Measurements from ENCODE around the gene RAB11FIP3. TPM values are rescaled to one million over a fixed set of nuclear protein-coding genes. Genes with fewer than 3 reads are reported as not detected.

Gene RAB11FIP3
- total RNA-seq, 2 experiments from 2014 or later: 18.7 to 20.4 TPM

DNA sequence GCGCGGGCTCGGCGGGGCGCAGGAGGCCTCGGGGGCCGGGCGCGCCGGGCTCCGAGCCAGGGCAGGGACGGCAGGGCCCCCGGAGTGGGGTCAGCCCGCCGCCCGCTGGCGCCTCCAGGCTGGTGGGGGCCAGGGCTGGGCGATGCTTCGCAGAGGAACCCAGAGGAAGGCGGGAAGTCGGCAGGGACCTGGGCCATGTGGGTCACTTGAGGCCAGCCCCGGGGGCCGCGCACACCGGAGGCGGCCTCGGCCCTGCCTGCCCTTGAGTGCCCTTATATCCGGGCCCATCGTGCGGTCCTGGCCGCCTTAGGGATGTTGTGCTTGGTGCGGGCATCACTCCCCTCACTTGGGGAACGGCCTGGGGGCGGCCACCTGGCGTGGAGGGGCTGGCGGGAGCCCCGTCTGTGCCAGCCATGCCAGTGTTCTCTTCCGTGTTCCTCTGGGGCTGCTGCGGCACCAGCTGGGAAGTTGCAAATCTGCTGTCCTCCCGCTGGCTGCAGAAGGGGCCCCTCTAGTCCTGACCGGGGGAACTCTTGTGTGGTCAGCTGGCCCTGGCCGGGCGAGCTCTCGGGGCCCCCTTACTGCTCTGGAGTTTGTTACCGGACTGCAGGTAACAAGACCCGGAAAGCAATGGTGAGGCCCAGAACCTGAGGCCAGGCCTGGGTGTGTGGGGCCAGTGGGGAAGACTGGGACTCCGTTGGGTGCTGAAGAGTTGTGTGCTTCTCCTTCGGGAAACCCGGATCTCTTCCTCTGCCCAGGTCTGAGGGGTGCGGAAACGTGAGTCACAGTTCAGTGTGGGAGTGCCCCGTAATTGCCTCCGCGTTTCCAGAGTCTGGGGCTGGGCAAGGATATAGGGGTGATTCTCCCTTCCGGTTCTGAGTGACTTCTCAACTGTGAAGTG is 102.9 kb downstream of the RAB11FIP3 start:
- DNase-seq (peak; percentile 50), ATAC-seq (no peak)
- H3K4me3 Mint-ChIP-seq: peak overlapping the region; percentile 84
- intact Hi-C loops (cut with micrococcal nuclease): loop anchor here (5.0 kb wide), 1 partner anchor 131 kb away; the partner anchor contains the start of gene NME4
- TF ChIP-seq, protein P1, sequence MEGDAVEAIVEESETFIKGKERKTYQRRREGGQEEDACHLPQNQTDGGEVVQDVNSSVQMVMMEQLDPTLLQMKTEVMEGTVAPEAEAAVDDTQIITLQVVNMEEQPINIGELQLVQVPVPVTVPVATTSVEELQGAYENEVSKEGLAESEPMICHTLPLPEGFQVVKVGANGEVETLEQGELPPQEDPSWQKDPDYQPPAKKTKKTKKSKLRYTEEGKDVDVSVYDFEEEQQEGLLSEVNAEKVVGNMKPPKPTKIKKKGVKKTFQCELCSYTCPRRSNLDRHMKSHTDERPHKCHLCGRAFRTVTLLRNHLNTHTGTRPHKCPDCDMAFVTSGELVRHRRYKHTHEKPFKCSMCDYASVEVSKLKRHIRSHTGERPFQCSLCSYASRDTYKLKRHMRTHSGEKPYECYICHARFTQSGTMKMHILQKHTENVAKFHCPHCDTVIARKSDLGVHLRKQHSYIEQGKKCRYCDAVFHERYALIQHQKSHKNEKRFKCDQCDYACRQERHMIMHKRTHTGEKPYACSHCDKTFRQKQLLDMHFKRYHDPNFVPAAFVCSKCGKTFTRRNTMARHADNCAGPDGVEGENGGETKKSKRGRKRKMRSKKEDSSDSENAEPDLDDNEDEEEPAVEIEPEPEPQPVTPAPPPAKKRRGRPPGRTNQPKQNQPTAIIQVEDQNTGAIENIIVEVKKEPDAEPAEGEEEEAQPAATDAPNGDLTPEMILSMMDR (IDR thresholded peaks at IDR 0.05): no peak
- H3K27me3 Mint-ChIP-seq: no peaks in the 10 kb centered on the region
- CTCF ChIA-PET: interaction anchor here (1.0 to 2.4 kb wide), 2 partner anchors 19 to 108 kb away, joined by 3 to 5 read pairs; partner anchors contain the start of gene METTL26
- peaks cover 16% of the 10 kb centered on the region for H3K36me3 Mint-ChIP-seq (ENCODE audit: low read depth)
- peaks cover 32% of the 10 kb centered on the region for H3K4me1 Mint-ChIP-seq (ENCODE audit: low read depth)
- H3K9me3 Mint-ChIP-seq: no peaks in the 10 kb centered on the region
- H3K27ac Mint-ChIP-seq: peak overlapping the region; percentile 88
- POLR2A ChIA-PET: interaction anchor here (0.9 to 1.8 kb wide), 6 partner anchors 11 to 293 kb away, joined by 3 to 8 read pairs (median 4); partner anchors contain the start of genes FAM234A and METTL26

DNA sequence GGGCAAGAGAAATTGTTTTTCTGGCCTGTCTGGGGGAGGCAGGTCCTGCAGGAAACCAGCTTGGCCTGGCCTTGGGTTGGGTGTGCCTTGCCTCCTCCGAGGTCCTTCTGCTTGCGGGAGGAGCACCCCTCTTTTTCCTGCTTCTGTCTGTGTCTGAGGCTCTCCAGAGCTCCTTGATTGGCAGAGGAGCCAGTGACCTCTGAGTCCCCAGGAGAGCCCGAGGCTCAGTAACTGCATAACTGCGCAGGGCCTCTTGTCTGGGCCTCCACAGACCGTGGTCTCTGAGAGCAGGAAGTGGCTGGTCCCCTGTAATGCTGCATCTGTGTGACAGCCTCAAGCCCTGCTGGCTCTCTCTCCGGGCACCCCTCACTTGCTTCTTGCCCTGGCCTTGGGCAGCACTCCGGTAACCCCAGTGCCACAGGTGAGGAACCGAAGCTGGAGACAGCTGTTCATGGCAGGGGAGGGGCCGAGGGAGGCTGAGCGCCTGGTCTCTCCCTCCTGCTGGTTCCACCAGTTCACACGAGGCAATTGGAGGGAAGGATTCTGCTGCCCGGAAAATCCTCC is 103.6 kb downstream of the RAB11FIP3 start:
- Mint-ChIP-seq H3K36me3 (ENCODE audit: low read depth) (peaks cover 16% of the 10 kb centered on the region), H3K27ac (peak overlapping the region; percentile 88), H3K4me1 (ENCODE audit: low read depth) (peaks cover 30% of the 10 kb centered on the region), H3K4me3 (peak overlapping the region; percentile 84), H3K27me3 (no peaks in the 10 kb centered on the region), H3K9me3 (no peaks in the 10 kb centered on the region)
- ChIA-PET POLR2A (interaction anchor here (0.9 to 1.8 kb wide), 5 partner anchors 10 to 107 kb away, joined by 3 to 8 read pairs (median 4); partner anchors contain the start of gene METTL26), CTCF (interaction anchor here (2.4 kb wide), 1 partner anchor 18 kb away, joined by 5 read pairs; no protein-coding TSS in a partner anchor)
- intact Hi-C loops (cut with micrococcal nuclease): loop anchor here (5.0 kb wide), 1 partner anchor 132 kb away; the partner anchor contains the start of gene NME4
- TF ChIP-seq, protein P1 (IDR thresholded peaks at IDR 0.05): no peak
- no peak for ATAC-seq
- peak; percentile 53 for DNase-seq

DNA sequence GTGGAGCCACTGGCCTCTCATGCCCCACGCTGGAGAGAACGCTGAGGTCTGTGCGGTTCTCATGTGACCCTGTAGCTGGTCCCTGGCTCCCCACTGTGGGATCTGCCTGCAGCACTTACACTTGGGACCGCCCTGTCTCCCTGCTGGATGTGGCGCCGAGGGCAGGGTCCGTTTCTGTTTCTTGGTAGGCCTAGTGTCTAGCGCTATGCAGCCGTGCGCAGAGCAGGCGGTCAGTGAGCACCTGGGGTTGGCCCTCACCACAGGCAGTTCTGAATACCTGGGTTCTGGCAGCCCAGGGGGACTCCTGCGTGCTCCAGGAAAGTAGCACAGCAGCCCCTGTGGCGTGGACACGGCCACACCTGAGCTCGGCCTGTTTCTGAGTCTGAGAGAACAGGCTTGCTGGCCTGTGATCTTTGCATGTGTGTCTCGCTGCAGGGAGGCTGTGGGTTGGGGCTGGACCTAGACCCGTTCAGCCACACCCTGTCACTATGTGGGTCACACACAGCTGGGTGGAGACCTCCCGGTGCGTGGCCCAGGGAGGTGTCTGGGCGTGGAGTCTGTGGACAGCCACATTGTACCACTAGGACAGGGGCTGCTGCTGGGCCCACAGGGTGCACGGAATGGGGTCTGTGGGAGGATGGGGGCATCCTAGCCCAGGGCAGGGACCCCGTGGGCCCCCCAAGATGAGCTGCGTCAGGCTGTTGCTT is 104.8 kb downstream of the RAB11FIP3 start:
- ChIA-PET POLR2A (interaction anchor here (1.1 to 1.7 kb wide), 2 partner anchors 10 to 13 kb away, joined by 3 to 7 read pairs; no protein-coding TSS in a partner anchor), CTCF (no interaction called here)
- Mint-ChIP-seq H3K27me3 (no peaks in the 10 kb centered on the region), H3K4me1 (ENCODE audit: low read depth) (peaks cover 20% of the 10 kb centered on the region), H3K27ac (no peak overlapping the region), H3K4me3 (peak overlapping the region; percentile 84), H3K9me3 (no peaks in the 10 kb centered on the region), H3K36me3 (ENCODE audit: low read depth) (peaks cover 11% of the 10 kb centered on the region)
- DNase-seq (no peak), ATAC-seq (no peak)
- TF ChIP-seq, protein P1 (IDR thresholded peaks at IDR 0.05): no peak
- intact Hi-C loops (cut with micrococcal nuclease): no loop called here

DNA sequence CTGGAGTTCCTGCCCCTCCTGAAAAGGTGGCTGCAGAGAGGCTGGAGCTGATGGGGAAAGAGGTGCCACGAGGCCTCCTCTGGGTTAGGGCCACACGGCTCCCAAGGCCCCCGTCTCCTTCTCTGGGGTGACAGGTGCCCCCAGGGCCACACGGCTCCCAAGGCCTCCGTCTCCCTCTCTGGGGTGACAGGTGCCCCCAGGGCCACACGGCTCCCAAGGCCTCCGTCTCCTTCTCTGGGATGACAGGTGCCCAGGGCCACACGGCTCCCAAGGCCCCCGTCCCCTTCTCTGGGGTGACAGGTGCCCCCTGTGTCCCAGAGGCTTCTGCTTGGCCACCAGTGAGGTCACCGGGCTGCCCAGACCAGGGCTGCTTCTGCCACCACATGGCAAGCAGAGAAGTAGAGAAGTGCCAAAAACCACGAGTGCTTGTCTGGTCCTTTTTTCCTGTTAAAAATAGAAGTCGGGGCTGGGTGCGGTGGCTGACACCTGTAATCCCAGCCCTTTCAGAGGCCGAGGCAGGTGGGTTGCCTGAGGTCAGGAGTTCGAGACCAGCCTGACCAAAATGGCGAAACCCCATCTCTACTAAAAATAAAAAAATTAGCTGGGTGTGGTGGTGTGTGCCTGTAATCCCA is 106.2 kb downstream of the RAB11FIP3 start:
- no peaks in the 10 kb centered on the region for H3K9me3 Mint-ChIP-seq
- no peak overlapping the region for H3K4me3 Mint-ChIP-seq
- H3K27me3 Mint-ChIP-seq: no peaks in the 10 kb centered on the region
- ATAC-seq (no peak), DNase-seq (no peak)
- TF ChIP-seq, protein P1 (IDR thresholded peaks at IDR 0.05): no peak
- CTCF ChIA-PET: no interaction called here
- H3K4me1 Mint-ChIP-seq (ENCODE audit: low read depth): peaks cover 13% of the 10 kb centered on the region
- intact Hi-C loops (cut with micrococcal nuclease): no loop called here
- H3K36me3 Mint-ChIP-seq (ENCODE audit: low read depth): peaks cover 9% of the 10 kb centered on the region
- POLR2A ChIA-PET: interaction anchor here (1.1 to 1.7 kb wide), 2 partner anchors 9 to 12 kb away, joined by 3 to 7 read pairs; no protein-coding TSS in a partner anchor
- H3K27ac Mint-ChIP-seq: no peak overlapping the region

Measured in activated CD8-positive, alpha-beta T cell treated with anti-CD3 and anti-CD28 coated beads for 36 hours (primary cell).